ENCODE data around the gene VGLL4.

DNA sequence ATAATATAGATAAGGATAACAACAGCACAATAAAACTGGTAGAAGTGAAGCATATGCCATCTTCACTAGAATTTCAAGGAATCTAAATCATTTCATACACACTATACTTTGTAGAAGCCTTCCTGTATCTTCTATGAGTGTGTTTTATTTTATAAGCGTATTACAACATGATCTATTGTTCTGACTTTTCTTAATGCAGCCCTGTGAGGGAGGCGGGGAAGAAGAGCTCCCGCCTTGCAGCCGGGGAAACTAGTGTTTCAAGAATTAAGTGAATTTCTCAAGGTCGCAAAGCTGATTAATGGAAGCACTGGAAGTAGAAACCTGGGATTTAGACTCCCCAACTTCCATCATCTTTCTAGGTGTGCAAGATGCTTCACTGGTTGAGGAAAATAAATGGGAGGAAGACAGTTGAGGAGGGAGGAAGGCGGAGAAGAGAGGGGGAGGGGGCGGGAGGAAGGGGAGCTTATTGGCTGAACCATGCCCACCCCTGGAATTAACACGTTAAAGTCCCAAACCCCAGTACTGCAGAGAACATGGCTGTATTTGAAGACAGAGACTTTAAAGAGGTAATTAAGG, 32.9 kb downstream of the VGLL4 start:
- TF ChIP-seq, protein P1, sequence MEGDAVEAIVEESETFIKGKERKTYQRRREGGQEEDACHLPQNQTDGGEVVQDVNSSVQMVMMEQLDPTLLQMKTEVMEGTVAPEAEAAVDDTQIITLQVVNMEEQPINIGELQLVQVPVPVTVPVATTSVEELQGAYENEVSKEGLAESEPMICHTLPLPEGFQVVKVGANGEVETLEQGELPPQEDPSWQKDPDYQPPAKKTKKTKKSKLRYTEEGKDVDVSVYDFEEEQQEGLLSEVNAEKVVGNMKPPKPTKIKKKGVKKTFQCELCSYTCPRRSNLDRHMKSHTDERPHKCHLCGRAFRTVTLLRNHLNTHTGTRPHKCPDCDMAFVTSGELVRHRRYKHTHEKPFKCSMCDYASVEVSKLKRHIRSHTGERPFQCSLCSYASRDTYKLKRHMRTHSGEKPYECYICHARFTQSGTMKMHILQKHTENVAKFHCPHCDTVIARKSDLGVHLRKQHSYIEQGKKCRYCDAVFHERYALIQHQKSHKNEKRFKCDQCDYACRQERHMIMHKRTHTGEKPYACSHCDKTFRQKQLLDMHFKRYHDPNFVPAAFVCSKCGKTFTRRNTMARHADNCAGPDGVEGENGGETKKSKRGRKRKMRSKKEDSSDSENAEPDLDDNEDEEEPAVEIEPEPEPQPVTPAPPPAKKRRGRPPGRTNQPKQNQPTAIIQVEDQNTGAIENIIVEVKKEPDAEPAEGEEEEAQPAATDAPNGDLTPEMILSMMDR (IDR thresholded peaks at IDR 0.05), result no peak
- TF ChIP-seq POLR2A (IDR thresholded peaks at IDR 0.05), result no peak
